GM12878 (cell line): ENCODE results near the gene ENDOD1.

Experiments used
- CBX3 ChIP-seq: fragments of 200-600 bp; sonication (generic); IDR thresholded peaks from 2 replicates; pipeline ENCODE4 v1.6.1; 2016; ENCODE audit warnings: low read depth, borderline replicate concordance
- CTCF ChIP-seq, 3 experiments: IDR thresholded peaks in 2 of 3; conservative IDR thresholded peaks in 1 of 3; 2 replicates each; pipeline ENCODE4 v1.5.1; 2011; ENCODE audit warnings: low read depth in 3 of 3, low read length in 3 of 3, mild to moderate bottlenecking in 3 of 3, control low read depth in 2 of 3, moderate library complexity in 2 of 3, inconsistent platforms in 1 of 3, mixed read lengths in 1 of 3; ENCODE audit not compliant: control insufficient read depth in 2 of 3, insufficient read depth in 1 of 3; ENCODE audit errors: extremely low read depth in 1 of 3

- TF ChIP-seq CBX3 (no peak), CTCF (IDR thresholded peaks at IDR 0.05 in 2 of 3, conservative IDR thresholded peaks at IDR 0.05 in 1 of 3; ENCODE audit: control insufficient read depth in 2 of 3, extremely low read depth in 1 of 3, insufficient read depth in 1 of 3, low read depth in 3 of 3, low read length in 3 of 3) (no peak)
These were observed 9.2 kb downstream of the ENDOD1 start for GRCh38 chr11:95098826-95099225.
